GM12891 (cell line): ENCODE data around the gene DPEP2NB.
"Not testable (repeated sequence)": the region's sequence is repeated elsewhere in the genome, so short reads cannot be mapped to it uniquely, and the experiment has no call there.

Experiments
- DNase-seq: peaks from one replicate; pipeline ENCODE4 v3.0.0; 2011; ENCODE audit warnings: low spot score; ENCODE audit not compliant: insufficient read length
- FAIRE-seq: peaks from 2 replicates; lab custom pipeline; 2011; peaks lifted over from hg19 to GRCh38; lab: Jason Lieb, UNC
- PAX5 ChIP-seq: IDR thresholded peaks from 2 replicates; pipeline ENCODE4 v1.6.1; 2011; ENCODE audit warnings: low read length, moderate library complexity, mild to moderate bottlenecking; ENCODE audit not compliant: insufficient read depth, severe bottlenecking
- POLR2A ChIP-seq: IDR thresholded peaks from 2 replicates; pipeline ENCODE4 v1.6.1; 2011; ENCODE audit warnings: low read depth, low read length, control low read depth
- POLR2AphosphoS5 ChIP-seq: IDR thresholded peaks from 2 replicates; pipeline ENCODE4 v1.6.1; 2011; ENCODE audit warnings: low read depth, low read length, control low read depth
- POU2F2 ChIP-seq: IDR thresholded peaks from 2 replicates; pipeline ENCODE4 v1.6.1; 2011; ENCODE audit warnings: low read depth, mild to moderate bottlenecking, control low read depth, low read length, moderate library complexity
- SPI1 ChIP-seq: IDR thresholded peaks from 2 replicates; pipeline ENCODE4 v1.6.1; 2011; ENCODE audit warnings: low read depth, low read length, control low read depth
- TAF1 ChIP-seq: IDR thresholded peaks from 2 replicates; pipeline ENCODE4 v1.6.1; 2011; ENCODE audit warnings: low read depth, low read length, control low read depth

Gene DPEP2NB

GRCh38 chr16:68021490-68021889 lies 5.8 kb upstream of the DPEP2NB start:
- TF ChIP-seq TAF1 (no peak), POU2F2 (no peak), SPI1 (no peak), PAX5 (no peak), POLR2AphosphoS5 (no peak)
- FAIRE-seq (no peak), DNase-seq (no peak)

- TF ChIP-seq POU2F2 = no peak
- no peak for TF ChIP-seq PAX5
- TF ChIP-seq TAF1 = no peak
- TF ChIP-seq POLR2AphosphoS5 = no peak
- TF ChIP-seq SPI1 = no peak
- TF ChIP-seq POLR2A = no peak
These were observed 3.5 kb upstream of the DPEP2NB start for GRCh38 chr16:68019167-68019680.

GRCh38 chr16:68013440-68013839 lies 2.3 kb downstream of the DPEP2NB start:
- TF ChIP-seq PAX5 = no peak
- TF ChIP-seq POLR2AphosphoS5 = no peak
- TF ChIP-seq SPI1 = no peak
- TF ChIP-seq TAF1 = no peak
- no peak for TF ChIP-seq POU2F2
- TF ChIP-seq POLR2A = no peak
- FAIRE-seq (no peak), DNase-seq (no peak)

More at GRCh38 chr16:68019167-68019680, 3.5 kb upstream of the DPEP2NB start:
- DNase-seq (no peak), FAIRE-seq (no peak)

- FAIRE-seq, DNase-seq: not testable (repeated sequence)
These were observed 5.8 kb downstream of the DPEP2NB start for GRCh38 chr16:68009872-68010271.

GRCh38 chr16:68009157-68009735 lies 6.5 kb downstream of the DPEP2NB start:
- FAIRE-seq (no peak), DNase-seq (no peak)
- TF ChIP-seq POU2F2 (no peak), PAX5 (no peak), TAF1 (no peak), POLR2AphosphoS5 (no peak), SPI1 (no peak), POLR2A (no peak)

GRCh38 chr16:68005786-68006286 lies 9.9 kb downstream of the DPEP2NB start:
- FAIRE-seq (no peak), DNase-seq (no peak)
- TF ChIP-seq POLR2AphosphoS5 (no peak), SPI1 (no peak), POLR2A (no peak)

GRCh38 chr16:68005211-68005610 lies 10.5 kb downstream of the DPEP2NB start:
- no peak for TF ChIP-seq PAX5
- TF ChIP-seq TAF1 = no peak
- TF ChIP-seq POU2F2 = no peak
- TF ChIP-seq POLR2A = no peak
- no peak for TF ChIP-seq POLR2AphosphoS5
- TF ChIP-seq SPI1 = no peak
- FAIRE-seq (no peak), DNase-seq (no peak)

- no peak for TF ChIP-seq PAX5
- TF ChIP-seq POLR2AphosphoS5 = no peak
- TF ChIP-seq SPI1 = no peak
- TF ChIP-seq TAF1 = no peak
- no peak for TF ChIP-seq POU2F2
- TF ChIP-seq POLR2A = no peak
- no peak for DNase-seq
- no peak for FAIRE-seq
These were observed 12.7 kb downstream of the DPEP2NB start for GRCh38 chr16:68003031-68003430.

- FAIRE-seq = no peak
- TF ChIP-seq POLR2A = no peak
- TF ChIP-seq TAF1 = no peak
- no peak for TF ChIP-seq PAX5
- TF ChIP-seq POLR2AphosphoS5 = no peak
- TF ChIP-seq POU2F2 = no peak
- no peak for TF ChIP-seq SPI1
- DNase-seq = no peak
These were observed 15.3 kb downstream of the DPEP2NB start for GRCh38 chr16:68000450-68000849.

GRCh38 chr16:67999985-68000384 lies 15.7 kb downstream of the DPEP2NB start:
- TF ChIP-seq PAX5 = no peak
- TF ChIP-seq POLR2A = no peak
- TF ChIP-seq SPI1 = peak; percentile 13; the same call in 1 of the 2 replicates
- TF ChIP-seq TAF1 = no peak
- TF ChIP-seq POLR2AphosphoS5 = no peak
- peak; percentile 72; the same call in 1 of the 2 replicates for TF ChIP-seq POU2F2
- DNase-seq (no peak), FAIRE-seq (peak; percentile 65)
